Right atrium auricular region (tissue), 2 donors: ENCODE measurements around the gene RGS5. TPM values are rescaled to one million over a fixed set of nuclear protein-coding genes. Genes with fewer than 3 reads are reported as not detected.

ENCODE experiments used
- DNase-seq: peaks from one replicate; pipeline ENCODE4 v3.0.0-alpha.2; 2019; ENCODE audit warnings: low spot score
- H3K27ac ChIP-seq, 2 donors: fragments of 200-600 bp; sonication (generic); 1 replicate in 1 of 2; 2 replicates in 1 of 2; pipeline ENCODE4 v1.5.1; 2016 to 2019
- H3K27me3 ChIP-seq, 2 donors: fragments of 200-600 bp; sonication (generic); one replicate each; pipeline versions ENCODE4 v1.5.1 to v1.6.0; 2017 to 2019
- H3K36me3 ChIP-seq: fragments of 200-600 bp; sonication (generic); one replicate; pipeline ENCODE4 v1.5.1; 2016
- H3K4me1 ChIP-seq, 2 donors: fragments of 200-600 bp; sonication (generic); one replicate each; pipeline versions ENCODE4 v1.5.1 to v1.6.0; 2017 to 2019
- H3K4me3 ChIP-seq, 2 donors: fragments of 200-600 bp; sonication (generic); 1 replicate in 1 of 2; 2 replicates in 1 of 2; pipeline ENCODE4 v1.5.1; 2017 to 2019; ENCODE audit warnings: mild to moderate bottlenecking in 1 of 2, moderate library complexity in 1 of 2
- H3K9me3 ChIP-seq, 2 donors: fragments of 200-600 bp; sonication (generic); one replicate each; pipeline ENCODE4 v1.5.1; 2019
- total RNA-seq, 2 donors: library from RNA; depleted of rRNA; stranded (reverse); fragments of >200 nt; gene quantifications; one replicate each; pipeline ENCODE4 v1.1.0, GENCODE V29; 2016
- TF ChIP-seq, protein P1 (sequence below), 2 donors: fragments of 200-600 bp; sonication (generic); IDR thresholded peaks; one replicate each; pipeline ENCODE4 v1.5.1; 2019; ENCODE audit warnings: antibody characterized with exemption in 2 of 2

RGS5 gene
- total RNA-seq, 2 donors from 2014 or later: 43.5 to 381 TPM

DNA sequence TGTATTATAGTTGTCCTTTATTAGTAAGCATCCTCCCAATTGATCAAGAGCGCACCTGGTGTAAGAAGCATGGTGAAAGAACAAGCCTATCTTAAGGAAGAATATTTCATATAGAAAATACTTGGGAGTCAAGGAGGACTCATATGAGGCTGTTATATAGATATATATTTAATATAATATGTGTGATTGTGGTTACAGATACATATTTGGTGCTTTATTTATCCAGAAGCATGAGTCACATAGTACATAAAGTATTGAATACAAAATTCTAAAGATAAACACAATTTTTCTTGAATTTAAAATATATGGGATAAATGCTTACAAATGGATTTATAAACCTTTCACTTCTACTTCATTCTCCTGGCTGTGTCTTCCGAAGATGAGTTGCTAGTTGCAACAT, 60.6 kb downstream of the RGS5 start:
- Histone ChIP-seq H3K9me3 (no peaks in the 10 kb centered on the region), H3K27me3 (no peaks in the 10 kb centered on the region), H3K4me3 (no peak overlapping the region), H3K4me1 (peaks cover 0 to 9% of the 10 kb centered on the region in 2 donors), H3K36me3 (no peaks in the 10 kb centered on the region), H3K27ac (no peak overlapping the region)
- TF ChIP-seq, protein P1, sequence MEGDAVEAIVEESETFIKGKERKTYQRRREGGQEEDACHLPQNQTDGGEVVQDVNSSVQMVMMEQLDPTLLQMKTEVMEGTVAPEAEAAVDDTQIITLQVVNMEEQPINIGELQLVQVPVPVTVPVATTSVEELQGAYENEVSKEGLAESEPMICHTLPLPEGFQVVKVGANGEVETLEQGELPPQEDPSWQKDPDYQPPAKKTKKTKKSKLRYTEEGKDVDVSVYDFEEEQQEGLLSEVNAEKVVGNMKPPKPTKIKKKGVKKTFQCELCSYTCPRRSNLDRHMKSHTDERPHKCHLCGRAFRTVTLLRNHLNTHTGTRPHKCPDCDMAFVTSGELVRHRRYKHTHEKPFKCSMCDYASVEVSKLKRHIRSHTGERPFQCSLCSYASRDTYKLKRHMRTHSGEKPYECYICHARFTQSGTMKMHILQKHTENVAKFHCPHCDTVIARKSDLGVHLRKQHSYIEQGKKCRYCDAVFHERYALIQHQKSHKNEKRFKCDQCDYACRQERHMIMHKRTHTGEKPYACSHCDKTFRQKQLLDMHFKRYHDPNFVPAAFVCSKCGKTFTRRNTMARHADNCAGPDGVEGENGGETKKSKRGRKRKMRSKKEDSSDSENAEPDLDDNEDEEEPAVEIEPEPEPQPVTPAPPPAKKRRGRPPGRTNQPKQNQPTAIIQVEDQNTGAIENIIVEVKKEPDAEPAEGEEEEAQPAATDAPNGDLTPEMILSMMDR (IDR thresholded peaks at IDR 0.05): no peak
- no peak for DNase-seq

DNA sequence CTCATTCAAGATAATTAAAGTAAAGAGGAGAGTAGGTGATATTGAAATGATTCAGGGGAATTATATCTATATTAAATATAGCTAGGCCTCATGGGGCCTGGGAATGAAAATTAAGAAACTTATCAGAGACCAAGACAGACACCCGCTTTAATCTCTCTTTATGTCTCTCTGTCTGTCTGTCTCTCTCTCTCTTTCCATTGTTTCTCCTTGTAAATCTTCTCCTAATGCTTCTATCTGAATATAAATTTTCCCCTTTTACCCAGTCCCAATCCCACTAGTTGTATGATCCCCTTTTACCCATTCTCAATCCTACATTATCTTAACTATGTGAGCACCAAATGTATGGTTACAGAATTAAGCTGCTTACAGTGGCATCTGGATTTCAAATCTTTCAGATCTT, 61.2 kb downstream of the RGS5 start:
- Histone ChIP-seq H3K4me1 (peaks cover 0 to 9% of the 10 kb centered on the region in 2 donors), H3K27me3 (no peaks in the 10 kb centered on the region)

DNA sequence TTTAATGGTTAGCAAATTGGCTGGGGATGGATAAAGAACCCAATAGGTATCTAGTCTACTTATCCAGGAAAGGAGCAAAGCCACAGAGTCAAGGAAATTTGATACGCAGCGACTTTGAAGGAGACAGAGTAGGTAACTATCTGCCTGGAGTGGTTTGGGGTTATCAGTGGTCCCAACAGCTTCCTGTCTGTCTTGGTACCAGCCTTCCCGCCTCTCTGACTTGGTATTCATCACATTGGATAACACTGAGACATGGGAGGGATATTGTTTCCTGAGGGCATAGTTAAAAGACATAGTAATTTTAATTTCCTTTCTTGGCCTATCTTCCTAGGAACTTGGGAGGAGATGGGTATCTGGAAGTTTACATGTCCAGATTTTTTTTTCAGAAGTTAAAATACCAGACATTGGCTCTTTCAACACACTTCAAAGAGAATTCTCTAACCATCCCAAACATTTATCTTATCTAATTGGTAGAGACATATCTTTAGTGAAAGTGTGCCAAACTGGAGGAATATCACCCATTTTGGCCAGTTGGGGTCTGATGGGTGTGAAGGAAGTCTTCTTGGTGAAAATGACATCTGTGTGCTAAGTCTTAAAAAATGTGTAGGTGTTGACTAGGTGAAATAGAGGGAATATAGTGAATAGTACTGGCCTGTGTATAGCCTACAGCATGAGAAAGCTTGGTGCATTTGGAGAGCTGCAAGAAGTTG, 65.0 kb downstream of the RGS5 start:
- no peaks in the 10 kb centered on the region for H3K9me3 ChIP-seq
- DNase-seq: no peak
- H3K4me1 ChIP-seq: no peaks in the 10 kb centered on the region
- H3K4me3 ChIP-seq: no peak overlapping the region
- H3K27me3 ChIP-seq: no peaks in the 10 kb centered on the region
- TF ChIP-seq, protein P1 (IDR thresholded peaks at IDR 0.05): no peak
- H3K27ac ChIP-seq: no peak overlapping the region
- no peaks in the 10 kb centered on the region for H3K36me3 ChIP-seq

More for the DNA sequence above, 61.2 kb downstream of the RGS5 start:
- TF ChIP-seq, protein P1 (IDR thresholded peaks at IDR 0.05): no peak
- DNase-seq: no peak
- Histone ChIP-seq H3K36me3 (no peaks in the 10 kb centered on the region), H3K9me3 (no peaks in the 10 kb centered on the region), H3K27ac (no peak overlapping the region), H3K4me3 (no peak overlapping the region)

DNA sequence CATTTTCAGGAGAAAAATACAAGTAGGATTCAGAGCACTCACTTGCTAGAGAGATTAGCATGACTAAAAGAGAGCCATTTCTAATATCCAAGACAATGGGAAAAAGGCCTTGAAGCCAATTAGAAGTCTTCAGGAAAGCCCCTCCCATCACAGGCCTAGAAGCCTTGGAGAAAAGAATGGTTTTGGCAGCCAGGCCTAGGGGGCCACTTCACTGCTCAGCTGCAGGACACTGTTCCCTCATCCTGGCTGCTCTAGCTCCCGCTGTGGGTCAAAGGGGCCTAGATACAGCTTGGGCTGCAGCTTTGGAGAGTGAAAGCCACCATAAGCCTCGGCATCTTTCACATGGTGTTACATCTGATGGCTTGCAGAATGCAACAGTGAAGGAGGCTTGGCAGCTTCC, 70.7 kb downstream of the RGS5 start:
- Histone ChIP-seq H3K36me3 (no peaks in the 10 kb centered on the region), H3K9me3 (no peaks in the 10 kb centered on the region), H3K4me3 (no peak overlapping the region), H3K27ac (no peak overlapping the region), H3K4me1 (no peaks in the 10 kb centered on the region), H3K27me3 (no peaks in the 10 kb centered on the region)
- DNase-seq: no peak
- TF ChIP-seq, protein P1 (IDR thresholded peaks at IDR 0.05): no peak

DNA sequence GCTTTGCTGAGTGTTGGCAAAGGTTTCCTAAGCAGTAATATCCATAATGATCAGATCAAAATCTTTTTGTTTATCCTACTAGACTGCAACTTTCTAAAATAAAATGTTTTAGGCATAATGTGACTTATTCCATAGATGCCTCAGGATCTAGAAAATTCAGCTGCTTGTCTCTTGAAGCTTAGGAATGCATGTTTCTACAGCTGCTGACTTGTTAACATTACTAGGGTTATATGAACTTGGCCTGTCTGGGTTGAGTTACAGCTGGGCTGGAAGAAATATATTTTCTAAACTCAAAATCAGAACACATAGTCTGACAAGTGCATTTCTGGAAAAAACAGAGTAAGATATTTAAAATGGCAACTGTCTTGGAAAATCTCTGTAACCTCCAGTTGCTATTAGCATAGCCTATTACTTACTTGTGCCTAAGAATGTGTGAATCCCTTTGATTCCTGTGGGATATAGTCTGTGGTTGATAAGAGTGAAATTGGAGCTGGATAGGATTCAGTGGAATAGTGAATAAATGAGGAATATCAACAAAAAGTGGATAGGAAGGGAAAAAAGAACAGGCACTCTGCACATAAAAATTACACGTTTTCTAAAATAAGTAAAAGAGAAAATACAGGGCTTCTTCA, 72.4 kb downstream of the RGS5 start:
- TF ChIP-seq, protein P1 (IDR thresholded peaks at IDR 0.05): no peak
- Histone ChIP-seq H3K27ac (no peak overlapping the region), H3K9me3 (no peaks in the 10 kb centered on the region), H3K36me3 (no peaks in the 10 kb centered on the region), H3K4me1 (no peaks in the 10 kb centered on the region), H3K4me3 (no peak overlapping the region), H3K27me3 (no peaks in the 10 kb centered on the region)
- no peak for DNase-seq
